GM23338 (cell line): ENCODE measurements around the gene GPATCH4. TPM values are rescaled to one million over a fixed set of nuclear protein-coding genes. Genes with fewer than 3 reads are reported as not detected.

ENCODE experiments used
- ATAC-seq: fragments of 200-7000 bp; cut with Tn5 transposase; 3 replicates; pipeline ENCODE4 v1.9.1; 2020
- DNase-seq: peaks from one replicate; pipeline ENCODE4 v3.0.0-alpha.2; 2015; ENCODE audit warnings: low spot score
- H2AFZ ChIP-seq: fragments of 200-600 bp; sonication (generic); 2 replicates; pipeline ENCODE4 v1.8.0; 2016; ENCODE audit warnings: antibody characterized with exemption, mild to moderate bottlenecking, moderate library complexity
- H3F3A ChIP-seq: fragments of 200-600 bp; sonication (generic); replicated peaks from 2 replicates; pipeline ENCODE4 v1.8.0; 2017; ENCODE audit warnings: antibody characterized with exemption, mixed run types, low read depth
- H3K27ac ChIP-seq: fragments of 200-600 bp; sonication (generic); 2 replicates; pipeline ENCODE4 v1.6.1; 2016; ENCODE audit warnings: low read depth
- H3K27me3 ChIP-seq: fragments of 200-600 bp; sonication (generic); 2 replicates; pipeline ENCODE4 v1.8.0; 2016; ENCODE audit warnings: mild to moderate bottlenecking, mixed run types, moderate library complexity; ENCODE audit not compliant: insufficient read depth
- H3K36me3 ChIP-seq: fragments of 200-600 bp; sonication (generic); 2 replicates; pipeline ENCODE4 v1.8.0; 2016; ENCODE audit warnings: mild to moderate bottlenecking; ENCODE audit not compliant: insufficient read depth
- H3K4me1 ChIP-seq: fragments of 200-600 bp; sonication (generic); 2 replicates; pipeline ENCODE4 v1.8.0; 2016; ENCODE audit warnings: mild to moderate bottlenecking, moderate library complexity; ENCODE audit not compliant: insufficient read depth
- H3K4me2 ChIP-seq: fragments of 200-600 bp; sonication (generic); 2 replicates; pipeline ENCODE4 v1.7.1; 2017; ENCODE audit warnings: mixed run types
- H3K4me3 ChIP-seq: fragments of 200-600 bp; sonication (generic); 2 replicates; pipeline ENCODE4 v1.6.1; 2016; ENCODE audit warnings: mixed run types
- H3K79me2 ChIP-seq: fragments of 200-600 bp; sonication (generic); replicated peaks from 2 replicates; pipeline ENCODE4 v1.8.0; 2017; ENCODE audit warnings: mild to moderate bottlenecking; ENCODE audit not compliant: insufficient read depth
- H3K9me2 ChIP-seq: fragments of 200-600 bp; sonication (generic); 2 replicates; pipeline ENCODE4 v1.8.0; 2017; ENCODE audit not compliant: insufficient read depth
- H4K20me1 ChIP-seq: fragments of 200-600 bp; sonication (generic); replicated peaks from 2 replicates; pipeline ENCODE4 v1.8.0; 2017; ENCODE audit warnings: mild to moderate bottlenecking; ENCODE audit not compliant: insufficient read depth
- H3K27ac Mint-ChIP-seq: 2 replicates; pipeline ENCODE4 v1.8.0; 2020; ENCODE audit warnings: inconsistent platforms, mild to moderate bottlenecking, moderate library complexity, mixed read lengths
- H3K27me3 Mint-ChIP-seq: 3 replicates; pipeline ENCODE4 v1.8.0; 2022; ENCODE audit warnings: low read depth, mild to moderate bottlenecking, moderate library complexity, mixed read lengths, inconsistent platforms; ENCODE audit not compliant: insufficient read depth, poor library complexity
- H3K36me3 Mint-ChIP-seq: 3 replicates; pipeline ENCODE4 v1.8.0; 2021; ENCODE audit warnings: low read depth, mild to moderate bottlenecking, inconsistent platforms, moderate library complexity, mixed read lengths
- H3K4me1 Mint-ChIP-seq: 3 replicates; pipeline ENCODE4 v1.8.0; 2020; ENCODE audit warnings: mild to moderate bottlenecking, inconsistent platforms, mixed read lengths
- H3K4me3 Mint-ChIP-seq: 3 replicates; pipeline ENCODE4 v1.8.0; 2021; ENCODE audit warnings: moderate library complexity, mild to moderate bottlenecking, inconsistent platforms, mixed read lengths
- H3K9me3 Mint-ChIP-seq: 3 replicates; pipeline ENCODE4 v1.8.0; 2020; ENCODE audit warnings: moderate library complexity, mild to moderate bottlenecking, inconsistent platforms, mixed read lengths
- CTCF ChIP-seq, 2 experiments: fragments of 200-600 bp in 1 of 2; sonication (generic) in 1 of 2; conservative IDR thresholded peaks; 2 replicates each; pipeline versions ENCODE4 v1.5.1 to v1.6.1; 2016 to 2017; ENCODE audit warnings: antibody characterized with exemption in 2 of 2, low read depth in 2 of 2, mild to moderate bottlenecking in 2 of 2, moderate library complexity in 1 of 2
- ETS1 ChIP-seq: IDR thresholded peaks from 2 replicates; pipeline ENCODE4 v1.6.1; 2016; ENCODE audit warnings: antibody characterized with exemption
- EZH2phosphoT487 ChIP-seq: fragments of 200-600 bp; sonication (generic); IDR thresholded peaks from one replicate; pipeline ENCODE4 v1.8.1; 2018; ENCODE audit warnings: antibody characterized with exemption; ENCODE audit not compliant: unreplicated experiment
- NANOG ChIP-seq: IDR thresholded peaks from 2 replicates; pipeline ENCODE4 v1.6.1; 2016; ENCODE audit warnings: antibody characterized with exemption, borderline replicate concordance
- ZNF331 ChIP-seq: fragments of 250-450 bp; sonication (Bioruptor Pico); IDR thresholded peaks from 2 replicates; pipeline ENCODE4 v1.5.0; 2020; ENCODE audit warnings: low read depth, mild to moderate bottlenecking, moderate library complexity
- polyA plus RNA-seq: library from polyadenylated mRNA; unstranded; fragments of >200 nt; fragmentation: Nextera tagmentation; extraction: Ambion mirVana; gene quantifications from 2 replicates; pipeline ENCODE4 v1.2.1, GENCODE V29; 2016
- total RNA-seq: library from RNA; depleted of rRNA; stranded (reverse); fragments of >200 nt; shearing (Covaris generic); gene quantifications from 2 replicates; pipeline ENCODE4 v1.2.3, GENCODE V29; 2014

Gene GPATCH4
- total and polyA plus RNA-seq, 2 experiments from 2014 or later = 58.9 to 187 TPM

GRCh38 chr1:156648951-156649350, 47.7 kb upstream of the GPATCH4 start:
- Mint-ChIP-seq H3K4me1 (peaks cover 11% of the 10 kb centered on the region), H3K9me3 (no peaks in the 10 kb centered on the region; the same call in 2 of the 3 replicates), H3K27me3 (peaks cover 30% of the 10 kb centered on the region), H3K4me3 (no peak overlapping the region), H3K27ac (no peak overlapping the region), H3K36me3 (no peaks in the 10 kb centered on the region; the same call in 2 of the 3 replicates)
- ATAC-seq (no peak), DNase-seq (no peak)
- Histone ChIP-seq H3K27ac (no peak overlapping the region), H3K27me3 (peaks cover 86% of the 10 kb centered on the region), H4K20me1 (0 out of 2 replicates have a peak, but pooled peaks cover 3% of the 10 kb centered on the region), H3K36me3 (no peaks in the 10 kb centered on the region), H3K4me3 (no peak overlapping the region), H3K79me2 (no peaks in the 10 kb centered on the region), H3F3A (no peaks in the 10 kb centered on the region; the same call in 1 of the 2 replicates), H2AFZ (no peak overlapping the region), H3K4me1 (no peaks in the 10 kb centered on the region; the same call in 1 of the 2 replicates), H3K9me2 (no peaks in the 10 kb centered on the region), H3K4me2 (no peak overlapping the region)
- no peak for TF ChIP-seq ETS1
- peak in 1 of 2 experiments; percentile 21; a peak in 2 of 4 replicates for TF ChIP-seq CTCF (conservative IDR thresholded peaks at IDR 0.05; ENCODE audit: low read depth in 2 of 2)
- TF ChIP-seq EZH2phosphoT487 = no peak
- TF ChIP-seq ZNF331 = no peak
- TF ChIP-seq NANOG = no peak

- Histone ChIP-seq H3K9me2 (no peaks in the 10 kb centered on the region), H2AFZ (no peak overlapping the region), H3K4me2 (no peak overlapping the region), H3K36me3 (no peaks in the 10 kb centered on the region), H3K4me3 (no peak overlapping the region), H4K20me1 (peaks cover 3% of the 10 kb centered on the region; the same call in 1 of the 2 replicates), H3K79me2 (no peaks in the 10 kb centered on the region), H3K4me1 (no peaks in the 10 kb centered on the region; the same call in 1 of the 2 replicates), H3K27me3 (peaks cover 87% of the 10 kb centered on the region), H3K27ac (no peak overlapping the region), H3F3A (peaks cover 2% of the 10 kb centered on the region; the same call in 1 of the 2 replicates)
- Mint-ChIP-seq H3K4me3 (no peak overlapping the region), H3K4me1 (peaks cover 14% of the 10 kb centered on the region), H3K9me3 (no peaks in the 10 kb centered on the region; the same call in 2 of the 3 replicates), H3K36me3 (no peaks in the 10 kb centered on the region; the same call in 2 of the 3 replicates), H3K27me3 (peaks cover 33% of the 10 kb centered on the region), H3K27ac (no peak overlapping the region)
- no peak for TF ChIP-seq CTCF (conservative IDR thresholded peaks at IDR 0.05; ENCODE audit: low read depth in 2 of 2)
- DNase-seq = no peak
- no peak for ATAC-seq
Measured at GRCh38 chr1:156648496-156648895, 47.2 kb upstream of the GPATCH4 start.
